SIG-M5 treated with dmso at 0.1 percent for 504 hours (cell line): Measurements from ENCODE around the gene INTS6.
"Not testable (repeated sequence)": the region's sequence is repeated elsewhere in the genome, so short reads cannot be mapped to it uniquely, and the experiment has no call there.

Experiments used
- DNase-seq: peaks from one replicate; lab custom pipeline; 2025; ENCODE audit not compliant: unreplicated experiment; lab: John Stamatoyannopoulos, UW

INTS6 gene

GRCh38 chr13:51419001-51419636 lies 33.7 kb downstream of the INTS6 start:
- peak; percentile 64 for DNase-seq

GRCh38 chr13:51417716-51418115 lies 35.1 kb downstream of the INTS6 start:
- no peak for DNase-seq

GRCh38 chr13:51416107-51416506 lies 36.7 kb downstream of the INTS6 start:
- DNase-seq: no peak

GRCh38 chr13:51415339-51415738 lies 37.5 kb downstream of the INTS6 start:
- not testable (repeated sequence) for DNase-seq

GRCh38 chr13:51412431-51412830 lies 40.4 kb downstream of the INTS6 start:
- DNase-seq: no peak

- no peak for DNase-seq
These were observed 47.7 kb downstream of the INTS6 start for GRCh38 chr13:51405176-51405575.

GRCh38 chr13:51397262-51397941 lies 55.4 kb downstream of the INTS6 start:
- no peak for DNase-seq

GRCh38 chr13:51396352-51396751 lies 56.5 kb downstream of the INTS6 start:
- DNase-seq: peak; percentile 81

- no peak for DNase-seq
These were observed 58.1 kb downstream of the INTS6 start for GRCh38 chr13:51394724-51395123.

GRCh38 chr13:51385114-51385513 lies 67.7 kb downstream of the INTS6 start:
- no peak for DNase-seq

- DNase-seq: no peak
These were observed 72.6 kb downstream of the INTS6 start for GRCh38 chr13:51380269-51380668.

- DNase-seq: no peak
These were observed 79.4 kb downstream of the INTS6 start for GRCh38 chr13:51373451-51373850.

GRCh38 chr13:51371768-51372399 lies 81.0 kb downstream of the INTS6 start:
- no peak for DNase-seq

- DNase-seq: no peak
These were observed 82.0 kb downstream of the INTS6 start for GRCh38 chr13:51370811-51371210.

GRCh38 chr13:51370116-51370515 lies 82.7 kb downstream of the INTS6 start:
- peak; percentile 59 for DNase-seq

GRCh38 chr13:51364404-51365008 lies 88.3 kb downstream of the INTS6 start:
- no peak for DNase-seq

- DNase-seq: no peak
These were observed 89.2 kb downstream of the INTS6 start for GRCh38 chr13:51363625-51364024.

GRCh38 chr13:51361106-51361505 lies 91.7 kb downstream of the INTS6 start:
- no peak for DNase-seq

GRCh38 chr13:51360489-51360888 lies 92.3 kb downstream of the INTS6 start:
- DNase-seq: no peak

GRCh38 chr13:51359352-51359751 lies 93.5 kb downstream of the INTS6 start:
- DNase-seq: no peak

GRCh38 chr13:51357928-51358595 lies 94.8 kb downstream of the INTS6 start:
- DNase-seq: no peak
